Measurements from ENCODE around the gene NENF.

GRCh38 chr1:212485913-212486618, 53.3 kb downstream of the NENF start:
- TF ChIP-seq CTCF (conservative IDR thresholded peaks at IDR 0.05; ENCODE audit: low read depth, low read length) (no peak), EZH2 (IDR thresholded peaks at IDR 0.05; ENCODE audit: borderline replicate concordance, low read depth, low read length, poor library complexity, severe bottlenecking) (no peak)
